Midbrain (tissue), 1 donor: ENCODE measurements around the gene LRIT1.

Experiments used
- DNase-seq: peaks from one replicate; lab custom pipeline; 2025; lab: John Stamatoyannopoulos, UW

Gene LRIT1

GRCh38 chr10:84193846-84194423, 47.4 kb downstream of the LRIT1 start:
- DNase-seq, result no peak

GRCh38 chr10:84193327-84193726, 48.0 kb downstream of the LRIT1 start:
- DNase-seq, result no peak

GRCh38 chr10:84191106-84191505, 50.2 kb downstream of the LRIT1 start:
- no peak for DNase-seq

GRCh38 chr10:84190621-84191020, 50.7 kb downstream of the LRIT1 start:
- no peak for DNase-seq

- DNase-seq, result no peak
Observed at GRCh38 chr10:84188815-84189214, 52.5 kb downstream of the LRIT1 start.

GRCh38 chr10:84185526-84186175, 55.7 kb downstream of the LRIT1 start:
- no peak for DNase-seq

GRCh38 chr10:84184517-84184916, 56.8 kb downstream of the LRIT1 start:
- no peak for DNase-seq

GRCh38 chr10:84181631-84182030, 59.7 kb downstream of the LRIT1 start:
- no peak for DNase-seq
